NCI-H1694 treated with DMSO at 0.1 percent for 48 hours (cell line): ENCODE results near the gene ADAMTSL3.

ENCODE experiments used
- DNase-seq: peaks from one replicate; lab custom pipeline; 2025; lab: John Stamatoyannopoulos, UW

Gene ADAMTSL3

GRCh38 chr15:83871808-83872559 lies 218.1 kb downstream of the ADAMTSL3 start:
- DNase-seq: no peak

- DNase-seq: no peak
Measured at GRCh38 chr15:83873966-83874365, 220.0 kb downstream of the ADAMTSL3 start.

GRCh38 chr15:83880529-83880928 lies 226.6 kb downstream of the ADAMTSL3 start:
- DNase-seq: no peak

GRCh38 chr15:83881156-83881555 lies 227.2 kb downstream of the ADAMTSL3 start:
- DNase-seq: no peak

- no peak for DNase-seq
Measured at GRCh38 chr15:83886321-83886720, 232.4 kb downstream of the ADAMTSL3 start.

- DNase-seq: no peak
Measured at GRCh38 chr15:83887404-83887803, 233.5 kb downstream of the ADAMTSL3 start.

- no peak for DNase-seq
Measured at GRCh38 chr15:83887961-83888360, 234.0 kb downstream of the ADAMTSL3 start.

GRCh38 chr15:83889995-83890394 lies 236.1 kb downstream of the ADAMTSL3 start:
- no peak for DNase-seq

- DNase-seq: no peak
Measured at GRCh38 chr15:83890587-83890986, 236.7 kb downstream of the ADAMTSL3 start.

- DNase-seq: no peak
Measured at GRCh38 chr15:83892498-83892897, 238.6 kb downstream of the ADAMTSL3 start.

- no peak for DNase-seq
Measured at GRCh38 chr15:83893308-83893707, 239.4 kb downstream of the ADAMTSL3 start.

- DNase-seq: no peak
Measured at GRCh38 chr15:83897037-83897436, 243.1 kb downstream of the ADAMTSL3 start.

GRCh38 chr15:83898361-83898760 lies 244.4 kb downstream of the ADAMTSL3 start:
- no peak for DNase-seq

GRCh38 chr15:83899670-83900069 lies 245.7 kb downstream of the ADAMTSL3 start:
- no peak for DNase-seq

GRCh38 chr15:83904107-83905040 lies 250.5 kb downstream of the ADAMTSL3 start:
- no peak for DNase-seq

- no peak for DNase-seq
Measured at GRCh38 chr15:83905556-83906273, 251.8 kb downstream of the ADAMTSL3 start.

- DNase-seq: no peak
Measured at GRCh38 chr15:83911345-83911744, 257.4 kb downstream of the ADAMTSL3 start.

- DNase-seq: no peak
Measured at GRCh38 chr15:83912343-83912742, 258.4 kb downstream of the ADAMTSL3 start.

- DNase-seq: no peak
Measured at GRCh38 chr15:83913034-83913632, 259.2 kb downstream of the ADAMTSL3 start.

GRCh38 chr15:83914906-83915305 lies 261.0 kb downstream of the ADAMTSL3 start:
- DNase-seq: no peak

GRCh38 chr15:83917432-83917831 lies 263.5 kb downstream of the ADAMTSL3 start:
- DNase-seq: no peak

GRCh38 chr15:83918011-83918410 lies 264.1 kb downstream of the ADAMTSL3 start:
- no peak for DNase-seq
